HL-60 (cell line): ENCODE measurements around the gene GSTO2.

Source experiments
- DNase-seq, 2 experiments: peaks; one replicate each; pipeline ENCODE4 v3.0.0-alpha.2; 2010 to 2020; ENCODE audit warnings: low read depth in 1 of 2, low spot score in 1 of 2
- H3K27ac ChIP-seq: fragments of 250-450 bp; sonication (Bioruptor Pico); replicated peaks from 2 replicates; pipeline ENCODE4 v1.5.1; 2020; ENCODE audit warnings: mild to moderate bottlenecking, moderate library complexity
- H3K27me3 ChIP-seq: fragments of 250-450 bp; sonication (Bioruptor Pico); 2 replicates; pipeline ENCODE4 v1.5.1; 2021; ENCODE audit warnings: mild to moderate bottlenecking, moderate library complexity; ENCODE audit not compliant: insufficient read depth, poor library complexity, severe bottlenecking
- H3K4me3 ChIP-seq: replicated peaks from 2 replicates; pipeline ENCODE4 v1.5.1; 2011; ENCODE audit warnings: mild to moderate bottlenecking, control low read depth, low read length; ENCODE audit not compliant: insufficient read depth
- GABPA ChIP-seq: IDR thresholded peaks from 2 replicates; pipeline ENCODE4 v1.6.1; 2012; ENCODE audit warnings: low read depth
- POLR2AphosphoS5 ChIP-seq: IDR thresholded peaks from 2 replicates; pipeline ENCODE4 v1.6.1; 2012; ENCODE audit warnings: low read depth
- SPI1 ChIP-seq: IDR thresholded peaks from 2 replicates; pipeline ENCODE4 v1.6.1; 2012; ENCODE audit warnings: low read depth, mild to moderate bottlenecking, borderline replicate concordance
- TF ChIP-seq, protein P1 (sequence below): IDR thresholded peaks from one replicate; pipeline ENCODE4 v1.5.1; 2011; ENCODE audit warnings: low read length, control low read depth, inconsistent platforms; ENCODE audit not compliant: insufficient read depth
- TF ChIP-seq, protein P2 (sequence below): IDR thresholded peaks from 2 replicates; pipeline ENCODE4 v1.6.1; 2012; ENCODE audit warnings: low read depth; ENCODE audit not compliant: insufficient replicate concordance

The GSTO2 gene

DNA sequence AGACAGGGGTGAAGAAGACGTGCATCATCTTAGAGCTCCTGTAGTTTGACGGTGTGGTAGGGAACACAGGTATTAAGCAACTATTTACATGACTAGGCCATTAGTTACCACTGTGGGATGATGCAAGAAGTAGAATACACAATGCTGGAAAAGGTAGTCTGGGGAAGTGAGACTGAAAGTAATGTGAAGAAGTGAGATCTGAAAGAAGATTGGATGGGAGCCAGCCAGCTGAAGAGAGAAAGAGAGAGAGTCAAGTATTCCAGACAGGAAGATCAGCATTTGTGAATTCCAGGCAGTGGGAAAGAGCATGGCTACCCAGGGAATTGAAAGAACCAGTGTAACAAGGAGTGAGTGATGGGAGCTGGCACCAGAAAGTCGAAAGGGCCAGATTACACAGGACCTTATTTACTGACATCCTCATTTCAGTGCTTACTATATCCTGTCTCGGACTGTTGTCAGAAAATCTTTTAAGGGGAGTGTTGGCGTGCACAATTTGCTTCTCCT is 80.7 kb downstream of the GSTO2 start:
- TF ChIP-seq, protein P1, sequence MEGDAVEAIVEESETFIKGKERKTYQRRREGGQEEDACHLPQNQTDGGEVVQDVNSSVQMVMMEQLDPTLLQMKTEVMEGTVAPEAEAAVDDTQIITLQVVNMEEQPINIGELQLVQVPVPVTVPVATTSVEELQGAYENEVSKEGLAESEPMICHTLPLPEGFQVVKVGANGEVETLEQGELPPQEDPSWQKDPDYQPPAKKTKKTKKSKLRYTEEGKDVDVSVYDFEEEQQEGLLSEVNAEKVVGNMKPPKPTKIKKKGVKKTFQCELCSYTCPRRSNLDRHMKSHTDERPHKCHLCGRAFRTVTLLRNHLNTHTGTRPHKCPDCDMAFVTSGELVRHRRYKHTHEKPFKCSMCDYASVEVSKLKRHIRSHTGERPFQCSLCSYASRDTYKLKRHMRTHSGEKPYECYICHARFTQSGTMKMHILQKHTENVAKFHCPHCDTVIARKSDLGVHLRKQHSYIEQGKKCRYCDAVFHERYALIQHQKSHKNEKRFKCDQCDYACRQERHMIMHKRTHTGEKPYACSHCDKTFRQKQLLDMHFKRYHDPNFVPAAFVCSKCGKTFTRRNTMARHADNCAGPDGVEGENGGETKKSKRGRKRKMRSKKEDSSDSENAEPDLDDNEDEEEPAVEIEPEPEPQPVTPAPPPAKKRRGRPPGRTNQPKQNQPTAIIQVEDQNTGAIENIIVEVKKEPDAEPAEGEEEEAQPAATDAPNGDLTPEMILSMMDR, result no peak
- TF ChIP-seq SPI1, result peak; percentile 62; the same call in 1 of the 2 replicates
- DNase-seq, result peak; percentile 79 to 91
- Histone ChIP-seq H3K4me3 (no peak overlapping the region), H3K27ac (peak overlapping the region; percentile 62), H3K27me3 (no peaks in the 10 kb centered on the region)

DNA sequence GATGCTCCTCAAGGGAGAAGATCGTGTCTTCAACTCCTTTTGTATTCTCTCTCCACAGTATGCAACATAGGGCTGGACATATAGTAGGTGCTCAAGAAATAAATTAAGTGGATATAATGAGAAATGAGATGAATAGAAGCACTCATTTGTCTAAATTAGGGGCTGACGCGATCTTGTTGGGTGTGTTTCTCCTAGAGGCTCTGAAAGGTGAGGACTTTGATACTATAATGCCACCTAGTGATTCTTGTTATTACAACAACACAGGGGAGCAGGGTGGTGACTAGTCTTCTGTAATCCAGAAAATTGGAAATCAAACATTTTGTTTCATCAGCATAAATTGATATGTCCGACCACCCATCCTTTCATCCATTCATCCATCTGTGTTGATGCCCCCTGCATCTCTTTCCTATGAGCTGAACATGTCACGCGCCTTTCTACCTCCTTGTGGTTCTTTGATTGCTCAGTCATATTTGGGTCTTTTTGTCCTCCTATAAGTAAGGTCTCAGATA is 81.2 kb downstream of the GSTO2 start:
- Histone ChIP-seq H3K4me3 (no peak overlapping the region), H3K27ac (peak overlapping the region; percentile 62)
- peak in 1 of 2 experiments; percentile 47 for DNase-seq

DNA sequence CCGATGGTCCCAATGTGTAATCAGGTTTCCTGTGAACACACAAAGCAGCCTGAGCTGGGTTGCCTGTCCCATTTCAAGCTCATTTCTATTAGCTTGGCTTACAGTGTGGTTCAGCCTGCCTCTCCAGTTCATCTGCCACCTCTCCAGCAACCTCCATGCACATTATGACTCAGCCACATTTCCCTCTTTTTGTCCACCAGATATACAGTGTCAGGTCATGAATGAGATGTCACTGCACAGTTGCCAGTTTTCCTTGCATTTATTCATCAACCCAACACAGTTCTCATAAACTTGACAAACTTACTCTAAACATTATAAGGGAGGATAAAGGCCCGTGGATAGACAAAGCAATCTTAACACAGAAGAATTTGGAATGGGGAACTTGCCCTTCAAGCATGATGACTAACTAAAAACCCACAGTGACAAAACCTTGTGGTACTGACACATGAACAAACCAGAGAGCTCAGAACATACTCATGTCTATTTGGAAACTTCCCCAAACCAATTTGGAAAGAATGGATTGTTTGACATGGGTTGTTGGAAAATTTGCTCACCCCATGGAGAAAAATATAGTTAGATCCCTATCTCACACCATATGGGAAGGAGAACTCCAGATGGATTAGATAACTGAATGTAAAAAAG is 82.2 kb downstream of the GSTO2 start:
- peak overlapping the region; percentile 62 for H3K27ac ChIP-seq
- no peak overlapping the region for H3K4me3 ChIP-seq

More for the DNA sequence above, 81.2 kb downstream of the GSTO2 start:
- TF ChIP-seq GABPA, result no peak
- TF ChIP-seq, protein P1, result peak; percentile 26
- H3K27me3 ChIP-seq, result no peaks in the 10 kb centered on the region

DNA sequence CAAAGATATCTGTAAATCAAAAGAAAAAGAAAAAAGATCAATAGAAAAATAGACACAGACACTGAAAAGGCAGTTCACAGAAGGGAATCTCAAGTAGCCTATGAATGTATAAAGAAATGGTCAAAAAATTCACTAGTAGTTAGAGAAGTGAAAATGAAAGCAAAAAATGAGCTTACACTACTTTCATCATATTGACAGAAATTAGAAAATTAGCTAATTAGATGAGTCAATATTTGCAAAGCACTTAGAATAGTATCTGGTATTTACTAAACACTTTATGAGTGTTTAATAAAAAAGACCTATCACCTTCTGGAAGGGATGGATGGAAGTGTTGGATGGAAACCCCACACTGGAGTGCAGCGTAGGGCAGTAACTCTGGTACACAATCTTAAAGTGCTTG is 82.9 kb downstream of the GSTO2 start:
- H3K27me3 ChIP-seq, result no peaks in the 10 kb centered on the region
- TF ChIP-seq, protein P1, result no peak
- TF ChIP-seq POLR2AphosphoS5 (no peak), SPI1 (no peak), GABPA (no peak)
- TF ChIP-seq, protein P2, sequence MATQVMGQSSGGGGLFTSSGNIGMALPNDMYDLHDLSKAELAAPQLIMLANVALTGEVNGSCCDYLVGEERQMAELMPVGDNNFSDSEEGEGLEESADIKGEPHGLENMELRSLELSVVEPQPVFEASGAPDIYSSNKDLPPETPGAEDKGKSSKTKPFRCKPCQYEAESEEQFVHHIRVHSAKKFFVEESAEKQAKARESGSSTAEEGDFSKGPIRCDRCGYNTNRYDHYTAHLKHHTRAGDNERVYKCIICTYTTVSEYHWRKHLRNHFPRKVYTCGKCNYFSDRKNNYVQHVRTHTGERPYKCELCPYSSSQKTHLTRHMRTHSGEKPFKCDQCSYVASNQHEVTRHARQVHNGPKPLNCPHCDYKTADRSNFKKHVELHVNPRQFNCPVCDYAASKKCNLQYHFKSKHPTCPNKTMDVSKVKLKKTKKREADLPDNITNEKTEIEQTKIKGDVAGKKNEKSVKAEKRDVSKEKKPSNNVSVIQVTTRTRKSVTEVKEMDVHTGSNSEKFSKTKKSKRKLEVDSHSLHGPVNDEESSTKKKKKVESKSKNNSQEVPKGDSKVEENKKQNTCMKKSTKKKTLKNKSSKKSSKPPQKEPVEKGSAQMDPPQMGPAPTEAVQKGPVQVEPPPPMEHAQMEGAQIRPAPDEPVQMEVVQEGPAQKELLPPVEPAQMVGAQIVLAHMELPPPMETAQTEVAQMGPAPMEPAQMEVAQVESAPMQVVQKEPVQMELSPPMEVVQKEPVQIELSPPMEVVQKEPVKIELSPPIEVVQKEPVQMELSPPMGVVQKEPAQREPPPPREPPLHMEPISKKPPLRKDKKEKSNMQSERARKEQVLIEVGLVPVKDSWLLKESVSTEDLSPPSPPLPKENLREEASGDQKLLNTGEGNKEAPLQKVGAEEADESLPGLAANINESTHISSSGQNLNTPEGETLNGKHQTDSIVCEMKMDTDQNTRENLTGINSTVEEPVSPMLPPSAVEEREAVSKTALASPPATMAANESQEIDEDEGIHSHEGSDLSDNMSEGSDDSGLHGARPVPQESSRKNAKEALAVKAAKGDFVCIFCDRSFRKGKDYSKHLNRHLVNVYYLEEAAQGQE, result no peak
- no peak overlapping the region for H3K4me3 ChIP-seq
- no peak for DNase-seq
- H3K27ac ChIP-seq, result peak overlapping the region; percentile 62

More for the DNA sequence above, 82.2 kb downstream of the GSTO2 start:
- H3K27me3 ChIP-seq, result no peaks in the 10 kb centered on the region
- TF ChIP-seq GABPA, result no peak
- TF ChIP-seq, protein P2, result no peak
- TF ChIP-seq, protein P1, result no peak
- no peak for TF ChIP-seq POLR2AphosphoS5
- no peak for TF ChIP-seq SPI1
- DNase-seq, result peak; percentile 64 to 81
